ENCODE results near the gene NGDN.

NGDN gene

GRCh38 chr14:23431486-23431885 lies 38.0 kb upstream of the NGDN start:
- TF ChIP-seq FOXP2 (optimal IDR thresholded peaks at IDR 0.05; ENCODE audit: control extremely low read depth, extremely low read length, insufficient read depth) (no peak), POLR2AphosphoS5 (IDR thresholded peaks at IDR 0.05; ENCODE audit: borderline replicate concordance, low read depth, low read length) (no peak), EZH2 (IDR thresholded peaks at IDR 0.05) (no peak)
- no peak for DNase-seq (ENCODE audit: low read depth, low spot score)
- no peaks in the 10 kb centered on the region for H3K36me3 ChIP-seq (ENCODE audit: insufficient read depth, low read length)
- no peak overlapping the region for H3K27ac ChIP-seq
- H3K9ac ChIP-seq (ENCODE audit: insufficient read length), result no peak overlapping the region
- H3K4me3 ChIP-seq, result no peak overlapping the region
- H3K9me3 ChIP-seq (ENCODE audit: low read depth, low read length), result no peaks in the 10 kb centered on the region

DNA sequence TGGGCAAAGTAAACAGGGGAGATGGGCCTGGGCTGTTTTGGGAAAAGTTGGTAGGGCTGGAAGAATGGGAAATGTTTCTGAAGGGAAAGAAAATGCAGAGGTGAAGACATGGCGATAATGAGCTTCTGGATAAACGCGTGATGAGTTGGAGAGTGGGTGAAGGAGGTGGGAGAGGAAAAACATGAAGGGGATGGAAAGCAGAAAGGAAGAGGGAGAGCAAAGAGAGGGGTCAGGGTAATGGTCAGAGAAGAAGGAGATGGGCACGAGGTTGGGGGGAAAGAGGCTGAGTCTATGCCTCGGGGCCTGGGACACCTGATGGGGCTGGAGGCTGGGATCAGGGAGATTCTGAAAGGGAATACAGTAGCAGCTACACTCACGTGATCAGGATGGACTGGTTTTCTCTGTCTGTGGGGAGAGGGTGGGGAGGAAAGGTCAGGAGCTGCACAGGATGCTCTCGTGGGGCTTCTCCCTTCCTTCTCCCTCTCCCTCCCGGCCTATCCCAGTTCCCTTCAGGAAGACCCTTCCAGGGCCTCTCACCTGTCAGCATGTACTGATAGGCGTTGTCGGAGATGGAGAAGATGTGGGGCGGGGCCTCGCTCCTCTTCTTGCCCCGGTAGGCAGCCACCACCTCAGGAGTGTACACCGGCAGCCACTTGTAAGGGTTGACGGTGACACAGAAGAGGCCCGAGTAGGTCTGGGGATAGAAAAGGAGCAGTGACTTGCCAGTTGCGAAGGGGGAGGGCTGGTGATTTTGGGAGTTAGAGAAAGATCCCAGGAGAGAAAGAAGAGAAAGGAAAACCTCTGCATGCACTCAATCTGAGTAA lies 37.2 kb upstream of the NGDN start:
- TF ChIP-seq POLR2AphosphoS5 (IDR thresholded peaks at IDR 0.05; ENCODE audit: borderline replicate concordance, low read depth, low read length), result no peak
- no peak for TF ChIP-seq EZH2 (IDR thresholded peaks at IDR 0.05)
- no peak for TF ChIP-seq FOXP2 (optimal IDR thresholded peaks at IDR 0.05; ENCODE audit: control extremely low read depth, extremely low read length, insufficient read depth)
- no peaks in the 10 kb centered on the region for H3K36me3 ChIP-seq (ENCODE audit: insufficient read depth, low read length)
- no peak overlapping the region for H3K9ac ChIP-seq (ENCODE audit: insufficient read length)
- no peak overlapping the region for H3K4me3 ChIP-seq
- DNase-seq (ENCODE audit: low read depth, low spot score), result no peak
- H3K27ac ChIP-seq, result no peak overlapping the region
- H3K9me3 ChIP-seq (ENCODE audit: low read depth, low read length), result no peaks in the 10 kb centered on the region

DNA sequence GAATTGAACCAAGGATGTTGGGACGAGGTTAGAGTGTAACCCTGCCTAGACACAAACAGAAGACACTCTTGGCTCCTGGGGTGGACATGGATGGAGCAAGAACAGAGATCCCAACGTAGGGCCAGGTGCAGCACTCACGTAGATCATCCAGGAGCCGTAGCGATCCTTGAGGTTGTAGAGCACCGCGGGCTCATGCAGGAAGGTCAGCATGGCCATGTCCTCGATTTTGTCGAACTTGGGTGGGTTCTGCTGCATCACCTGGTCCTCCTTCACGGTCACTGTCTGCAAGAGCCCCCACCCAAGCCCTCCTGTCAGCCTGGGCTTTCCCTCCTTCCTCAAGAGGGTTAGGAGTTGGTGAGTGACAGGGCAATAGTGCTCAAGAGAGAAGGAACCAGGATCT lies 36.6 kb upstream of the NGDN start:
- Histone ChIP-seq H3K9ac (ENCODE audit: insufficient read length) (no peak overlapping the region), H3K36me3 (ENCODE audit: insufficient read depth, low read length) (no peaks in the 10 kb centered on the region), H3K4me3 (no peak overlapping the region), H3K9me3 (ENCODE audit: low read depth, low read length) (no peaks in the 10 kb centered on the region), H3K27ac (no peak overlapping the region)
- no peak for DNase-seq (ENCODE audit: low read depth, low spot score)
- TF ChIP-seq EZH2 (IDR thresholded peaks at IDR 0.05) (no peak), FOXP2 (optimal IDR thresholded peaks at IDR 0.05; ENCODE audit: control extremely low read depth, extremely low read length, insufficient read depth) (no peak), POLR2AphosphoS5 (IDR thresholded peaks at IDR 0.05; ENCODE audit: borderline replicate concordance, low read depth, low read length) (no peak)

DNA sequence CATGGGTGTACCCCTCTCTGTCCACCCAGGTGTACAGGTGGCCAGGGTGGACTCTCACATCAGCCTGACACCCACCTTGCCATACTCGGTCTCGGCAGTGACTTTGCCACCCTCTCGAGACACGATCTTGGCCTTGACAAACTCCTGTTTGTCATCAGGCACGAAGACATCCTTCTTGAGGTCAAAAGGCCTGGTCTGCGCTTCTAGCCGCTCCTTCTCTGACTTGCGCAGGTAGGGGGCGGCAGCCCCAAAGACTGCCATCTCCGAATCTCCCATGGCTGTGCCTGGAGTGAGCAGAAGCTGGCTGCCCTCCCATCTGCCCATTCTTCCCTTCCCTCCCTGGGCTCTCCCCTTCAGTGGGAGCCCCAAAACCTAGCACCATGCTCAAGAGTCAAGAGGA lies 36.0 kb upstream of the NGDN start:
- DNase-seq (ENCODE audit: low read depth, low spot score), result no peak
- H3K36me3 ChIP-seq (ENCODE audit: insufficient read depth, low read length), result no peaks in the 10 kb centered on the region
- H3K27ac ChIP-seq, result no peak overlapping the region
- no peaks in the 10 kb centered on the region for H3K9me3 ChIP-seq (ENCODE audit: low read depth, low read length)
- H3K4me3 ChIP-seq, result no peak overlapping the region
- TF ChIP-seq POLR2AphosphoS5 (IDR thresholded peaks at IDR 0.05; ENCODE audit: borderline replicate concordance, low read depth, low read length), result no peak
- no peak for TF ChIP-seq EZH2 (IDR thresholded peaks at IDR 0.05)
- TF ChIP-seq FOXP2 (optimal IDR thresholded peaks at IDR 0.05; ENCODE audit: control extremely low read depth, extremely low read length, insufficient read depth), result no peak
- H3K9ac ChIP-seq (ENCODE audit: insufficient read length), result no peak overlapping the region

- Histone ChIP-seq H3K4me3 (no peak overlapping the region), H3K9ac (ENCODE audit: insufficient read length) (no peak overlapping the region), H3K27ac (no peak overlapping the region), H3K36me3 (ENCODE audit: insufficient read depth, low read length) (no peaks in the 10 kb centered on the region), H3K9me3 (ENCODE audit: low read depth, low read length) (no peaks in the 10 kb centered on the region)
- no peak for DNase-seq (ENCODE audit: low read depth, low spot score)
- TF ChIP-seq FOXP2 (optimal IDR thresholded peaks at IDR 0.05; ENCODE audit: control extremely low read depth, extremely low read length, insufficient read depth) (no peak), POLR2AphosphoS5 (IDR thresholded peaks at IDR 0.05; ENCODE audit: borderline replicate concordance, low read depth, low read length) (no peak), EZH2 (IDR thresholded peaks at IDR 0.05) (no peak)
These were observed 34.8 kb upstream of the NGDN start for GRCh38 chr14:23434488-23435222.

DNA sequence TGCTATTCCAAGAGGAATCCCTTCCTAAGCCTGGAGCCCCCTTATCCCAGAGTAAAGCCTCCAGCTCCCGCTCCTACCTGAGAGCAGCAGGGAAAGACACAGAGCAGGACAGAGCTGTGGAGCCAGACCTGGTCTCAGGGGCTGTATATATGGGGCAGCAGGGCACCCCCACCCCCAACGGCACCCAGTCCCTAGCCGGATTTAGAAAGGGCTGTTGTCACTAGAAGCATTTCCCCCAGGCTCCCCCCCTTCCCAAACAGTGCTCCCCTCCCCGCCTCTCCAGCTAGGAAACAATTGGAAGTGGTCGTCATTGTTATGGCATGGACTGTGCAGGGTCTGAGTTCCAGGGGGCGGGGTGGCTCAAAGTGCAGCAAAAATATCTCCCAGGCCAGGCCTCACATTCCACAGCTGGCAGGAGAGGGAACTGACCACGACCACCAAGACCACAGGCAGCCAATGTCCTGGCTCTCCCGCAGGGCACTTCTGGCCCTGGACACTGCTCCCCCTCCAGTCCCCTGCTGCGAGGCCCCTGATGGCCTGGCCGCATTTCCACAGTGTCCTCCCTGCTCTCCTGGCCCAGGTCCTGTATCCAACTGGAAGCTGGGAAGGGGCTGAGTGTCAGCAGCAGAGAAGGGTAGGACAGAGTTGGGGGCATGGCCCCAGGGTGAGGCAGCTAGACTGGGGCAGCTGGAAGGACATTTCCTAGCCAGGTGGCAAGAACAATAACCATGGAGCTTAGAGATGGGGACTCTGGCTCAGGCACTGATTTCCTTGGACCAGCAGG lies 33.8 kb upstream of the NGDN start, which contains the start of gene MYH7:
Gene MYH7 (minus strand): TSS at position 118 of the 784 bp plus-strand sequence. CDS start 1,928 bp downstream, outside the sequence.
- Histone ChIP-seq H3K36me3 (ENCODE audit: insufficient read depth, low read length) (no peaks in the 10 kb centered on the region), H3K9ac (ENCODE audit: insufficient read length) (no peak within 1 kb of the TSS), H3K4me3 (no peak within 1 kb of the TSS), H3K9me3 (ENCODE audit: low read depth, low read length) (no peaks in the 10 kb centered on the region), H3K27ac (no peak within 1 kb of the TSS)
- TF ChIP-seq FOXP2 (optimal IDR thresholded peaks at IDR 0.05; ENCODE audit: control extremely low read depth, extremely low read length, insufficient read depth) (no peak), EZH2 (IDR thresholded peaks at IDR 0.05) (no peak), POLR2AphosphoS5 (IDR thresholded peaks at IDR 0.05; ENCODE audit: borderline replicate concordance, low read depth, low read length) (no peak)
- no peak for DNase-seq (ENCODE audit: low read depth, low spot score)

- no peak for DNase-seq (ENCODE audit: low read depth, low spot score)
- Histone ChIP-seq H3K27ac (no peak overlapping the region), H3K4me3 (no peak overlapping the region), H3K9ac (ENCODE audit: insufficient read length) (no peak overlapping the region), H3K9me3 (ENCODE audit: low read depth, low read length) (no peaks in the 10 kb centered on the region), H3K36me3 (ENCODE audit: insufficient read depth, low read length) (no peaks in the 10 kb centered on the region)
- TF ChIP-seq POLR2AphosphoS5 (IDR thresholded peaks at IDR 0.05; ENCODE audit: borderline replicate concordance, low read depth, low read length), result no peak
- no peak for TF ChIP-seq FOXP2 (optimal IDR thresholded peaks at IDR 0.05; ENCODE audit: control extremely low read depth, extremely low read length, insufficient read depth)
- TF ChIP-seq EZH2 (IDR thresholded peaks at IDR 0.05), result no peak
These were observed 33.0 kb upstream of the NGDN start for GRCh38 chr14:23436327-23437132.
